SH-SY5Y (cell line): Measurements from ENCODE around the gene NARF.

ENCODE experiments used
- GATA2 ChIP-seq: IDR thresholded peaks from 2 replicates; pipeline ENCODE4 v1.6.1; 2011; ENCODE audit warnings: mild to moderate bottlenecking, low read depth, low read length
- GATA3 ChIP-seq: IDR thresholded peaks from 2 replicates; pipeline ENCODE4 v1.6.1; 2011; ENCODE audit warnings: low read depth, mild to moderate bottlenecking, low read length, moderate library complexity

Gene NARF

GRCh38 chr17:82477934-82478333 is 19.4 kb downstream of the NARF start:
- TF ChIP-seq GATA3 (no peak), GATA2 (no peak)

- TF ChIP-seq GATA2 (no peak), GATA3 (no peak)
Observed at GRCh38 chr17:82479602-82480001, 21.1 kb downstream of the NARF start.

- no peak for TF ChIP-seq GATA3
- no peak for TF ChIP-seq GATA2
Observed at GRCh38 chr17:82480318-82480717, 21.8 kb downstream of the NARF start.

DNA sequence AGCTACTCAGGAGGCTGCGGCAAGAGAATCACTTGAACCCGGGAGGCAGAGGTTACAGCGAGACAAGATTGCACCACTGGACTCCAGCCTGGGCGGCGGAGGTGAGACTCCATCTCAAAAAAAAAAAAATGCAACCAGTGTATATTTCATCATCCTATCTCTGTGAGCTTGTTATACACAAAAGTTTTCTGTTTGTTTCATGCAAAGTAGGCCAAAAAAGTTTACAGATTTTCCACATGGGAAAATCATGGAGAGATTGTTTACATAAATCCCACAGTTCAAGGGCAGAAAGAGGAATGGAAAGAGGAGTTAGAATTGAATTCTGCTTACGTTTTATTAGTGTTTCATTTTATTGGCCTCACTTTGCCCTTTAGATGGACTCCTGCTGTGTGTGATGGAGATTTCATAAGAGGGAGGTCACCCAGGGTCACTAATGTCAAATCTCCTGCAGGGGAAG is 24.7 kb downstream of the NARF start:
- TF ChIP-seq GATA3 (no peak), GATA2 (no peak)

DNA sequence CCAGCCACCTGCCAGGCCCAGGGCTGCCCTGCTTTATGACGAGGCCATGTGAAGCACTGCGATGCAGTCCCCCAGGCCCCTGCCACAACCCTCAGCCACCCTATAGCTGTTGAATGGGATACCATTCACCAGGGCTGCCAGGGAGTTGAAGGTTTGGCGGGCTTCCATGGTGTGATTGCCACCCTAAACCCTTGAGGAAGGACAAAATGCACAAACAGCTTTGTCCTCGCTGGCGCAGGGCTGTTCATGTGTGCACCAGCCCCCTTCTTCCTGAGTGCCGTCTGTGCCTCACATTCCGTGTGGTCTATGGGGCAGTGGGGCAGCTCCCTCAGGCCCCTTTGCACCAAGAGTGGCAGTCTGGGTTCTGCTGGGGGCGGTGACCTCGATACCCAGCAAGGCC is 25.3 kb downstream of the NARF start:
- TF ChIP-seq GATA2 (no peak), GATA3 (no peak)

GRCh38 chr17:82486231-82487094 is 27.9 kb downstream of the NARF start:
- TF ChIP-seq GATA3: no peak
- no peak for TF ChIP-seq GATA2

DNA sequence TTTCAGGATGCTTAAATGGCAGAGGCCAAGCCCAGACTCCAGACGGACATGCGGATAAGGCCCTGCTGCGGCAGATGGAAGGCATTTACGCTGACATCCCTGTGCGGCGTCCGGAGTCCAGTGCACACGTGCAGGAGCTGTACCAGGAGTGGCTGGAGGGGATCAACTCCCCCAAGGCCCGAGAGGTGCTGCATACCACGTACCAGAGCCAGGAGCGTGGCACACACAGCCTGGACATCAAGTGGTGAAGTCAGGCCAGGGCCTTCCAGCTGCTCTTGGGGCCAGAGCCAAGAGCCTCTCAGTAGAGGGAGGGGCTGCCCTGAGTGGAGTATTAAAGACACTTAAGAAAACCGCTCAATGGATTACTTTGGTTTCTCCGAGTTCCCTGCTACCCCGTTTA is 29.4 kb downstream of the NARF start:
- TF ChIP-seq GATA2 (no peak), GATA3 (no peak)

GRCh38 chr17:82489117-82489516 is 30.6 kb downstream of the NARF start:
- TF ChIP-seq GATA2: no peak

GRCh38 chr17:82489851-82490511 is 31.4 kb downstream of the NARF start:
- TF ChIP-seq GATA2: no peak
- no peak for TF ChIP-seq GATA3

- TF ChIP-seq GATA3 (no peak), GATA2 (no peak)
Observed at GRCh38 chr17:82490512-82491195, 32.1 kb downstream of the NARF start.

DNA sequence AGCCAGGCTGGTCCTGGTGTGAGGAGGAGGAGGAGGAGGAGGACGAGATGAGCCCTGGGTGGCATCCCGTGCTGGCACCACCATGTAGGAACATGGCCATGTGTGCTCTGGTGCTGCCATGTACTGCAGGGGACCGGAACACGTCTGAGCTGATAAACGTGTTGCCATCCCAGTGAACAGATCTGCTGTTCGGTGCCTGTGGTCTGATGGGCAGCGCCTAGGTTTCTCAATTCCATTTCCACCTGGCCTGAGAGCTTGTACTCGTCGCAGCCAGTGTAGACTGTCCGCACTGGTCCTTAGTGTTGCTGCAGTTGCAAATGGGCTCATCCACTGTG is 32.6 kb downstream of the NARF start:
- TF ChIP-seq GATA3 (no peak), GATA2 (no peak)

DNA sequence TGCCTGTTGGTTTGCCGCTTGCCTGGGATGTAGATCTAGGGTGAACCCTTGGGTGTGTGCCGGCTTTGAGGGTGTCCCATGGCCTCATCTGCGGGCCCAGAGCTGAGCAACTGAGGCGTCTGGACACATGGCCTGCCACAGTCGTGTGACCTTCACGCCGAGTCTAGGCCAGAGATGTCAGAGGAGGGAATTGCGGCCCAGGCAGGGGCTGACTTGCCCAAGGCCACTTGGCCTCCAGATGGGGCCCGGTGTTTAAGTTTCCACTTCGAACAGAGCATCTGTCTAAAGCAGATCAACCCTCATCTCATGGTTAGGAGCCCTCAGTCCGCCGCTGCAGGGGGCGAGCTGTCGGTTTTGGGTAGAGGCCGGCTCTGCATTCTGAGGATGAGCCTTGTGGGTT is 33.0 kb downstream of the NARF start:
- TF ChIP-seq GATA2 (no peak), GATA3 (no peak)

GRCh38 chr17:82492643-82493225 is 34.2 kb downstream of the NARF start:
- no peak for TF ChIP-seq GATA3
- no peak for TF ChIP-seq GATA2

GRCh38 chr17:82493226-82493781 is 34.8 kb downstream of the NARF start:
- no peak for TF ChIP-seq GATA3
- TF ChIP-seq GATA2: no peak
